NCI-H187 treated with DMSO at 0.1 percent for 48 hours (cell line): ENCODE results near the gene CREB5.
"Not testable (repeated sequence)": the region's sequence is repeated elsewhere in the genome, so short reads cannot be mapped to it uniquely, and the experiment has no call there.

ENCODE experiments used
- DNase-seq: peaks from one replicate; lab custom pipeline; 2025; lab: John Stamatoyannopoulos, UW

The CREB5 gene

DNA sequence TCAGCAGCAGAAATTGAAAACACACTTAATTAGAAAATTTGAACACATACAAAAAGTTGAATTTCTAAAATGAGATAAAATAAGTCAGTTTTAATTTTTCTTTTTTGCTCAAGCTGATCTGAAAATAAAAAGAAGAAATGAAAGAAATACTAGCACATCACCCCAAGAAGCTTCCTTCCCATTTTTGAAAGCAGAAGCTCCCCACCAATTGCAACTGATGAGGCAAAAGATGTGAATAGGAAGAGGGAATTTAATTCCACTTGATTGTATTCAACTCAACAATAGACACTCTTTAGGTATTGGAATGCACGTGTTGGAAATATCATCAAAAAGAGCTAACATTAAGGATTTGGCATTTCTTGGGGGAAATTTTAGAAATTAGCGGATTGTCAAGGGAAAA, 370.0 kb downstream of the CREB5 start:
- no peak for DNase-seq

DNA sequence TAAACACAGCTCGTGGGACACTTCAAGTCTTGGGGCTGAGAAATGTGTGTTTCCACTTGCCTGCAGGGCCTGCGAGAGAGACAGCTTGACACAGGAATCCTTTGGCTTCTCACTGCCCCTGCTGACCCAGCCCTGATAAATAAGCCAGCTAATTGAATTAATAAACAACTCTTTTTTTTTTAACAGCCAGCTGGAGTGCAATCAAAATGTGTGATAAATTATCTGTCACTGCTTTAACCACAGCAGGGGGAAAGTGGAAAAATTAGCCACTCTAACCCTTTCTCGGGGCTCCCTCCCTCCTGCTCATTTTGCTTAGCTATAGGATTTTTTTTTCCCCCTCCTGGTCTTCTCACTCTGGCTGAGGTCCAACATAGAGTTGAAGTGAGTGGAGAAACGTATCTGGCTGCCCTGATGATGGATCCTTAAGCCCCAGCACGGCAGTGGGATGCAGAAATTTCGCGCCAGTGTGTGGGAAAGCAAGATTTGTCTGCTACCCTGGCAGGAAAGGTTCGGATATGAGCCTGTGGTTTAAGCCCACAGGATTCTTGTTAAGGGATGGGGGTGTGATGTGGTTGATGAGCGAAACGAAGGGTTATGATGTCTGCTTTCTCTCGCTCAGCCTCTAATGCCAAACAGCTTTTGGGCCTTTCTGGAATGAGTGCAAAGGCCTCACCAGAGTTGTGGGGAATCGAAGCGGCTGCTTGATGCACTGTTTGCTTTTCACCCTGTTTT, 372.0 kb downstream of the CREB5 start:
- DNase-seq: no peak

DNA sequence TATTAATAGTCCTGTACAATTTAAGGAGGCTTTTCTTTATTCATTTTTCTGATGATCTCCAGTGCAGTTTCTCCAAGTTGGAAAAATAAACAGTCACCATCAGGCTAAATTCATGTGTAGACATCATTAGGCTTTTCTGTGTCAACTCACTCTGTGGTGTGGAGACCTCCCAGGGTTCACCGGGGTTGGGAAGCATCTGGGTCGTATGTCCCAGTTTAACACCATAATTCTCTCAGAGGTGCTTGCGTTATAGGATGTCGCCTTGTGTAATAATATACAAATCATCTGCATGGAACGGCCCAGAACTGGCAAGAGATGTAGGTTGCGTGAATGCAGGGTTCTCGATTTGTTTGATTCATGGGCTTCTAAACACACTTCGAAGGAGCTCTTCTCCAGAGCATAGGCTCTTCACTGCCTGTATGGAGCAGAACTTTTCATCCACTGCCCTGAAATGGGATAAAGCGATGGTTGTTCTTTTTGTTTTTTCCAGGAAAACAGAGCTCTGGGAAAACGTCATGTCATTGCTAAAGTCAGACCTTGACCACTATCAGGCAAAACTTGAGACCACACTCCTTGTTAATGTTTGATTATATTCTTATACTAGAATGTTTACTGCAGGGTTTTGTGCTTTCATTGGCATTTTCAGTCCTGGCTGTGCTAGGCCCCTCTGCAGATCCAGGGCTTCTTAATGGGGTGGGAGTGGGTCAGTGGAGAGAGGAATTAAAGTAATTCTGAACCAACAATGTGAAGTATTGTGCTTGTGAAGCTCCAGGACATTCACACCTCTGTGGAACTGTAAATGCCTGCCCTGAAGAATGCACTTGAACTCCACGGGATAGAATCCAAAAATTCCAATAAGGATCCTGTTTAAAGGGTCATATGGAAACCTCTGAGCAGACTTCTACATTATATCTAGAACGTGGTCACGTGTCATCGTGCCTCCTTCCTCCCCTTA, 373.0 kb downstream of the CREB5 start:
- no peak for DNase-seq

DNA sequence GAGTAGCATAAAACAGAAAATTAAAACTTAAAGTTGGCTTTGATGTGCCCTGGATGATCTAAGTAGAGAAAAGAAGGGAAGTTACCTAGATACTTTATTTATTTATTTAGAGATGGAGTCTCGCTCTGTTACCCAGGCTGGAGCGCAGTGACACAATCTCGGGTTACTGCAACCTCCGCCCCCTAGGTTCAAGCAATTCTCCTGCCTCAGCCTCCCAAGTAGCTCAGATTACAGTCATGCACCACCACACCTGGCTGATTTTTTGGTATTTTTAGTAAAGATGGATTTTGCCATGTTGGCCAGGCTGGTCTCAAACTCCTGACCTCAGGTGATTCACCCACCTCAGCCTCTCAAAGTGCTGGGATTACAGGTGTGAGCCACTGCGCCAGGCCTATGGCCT, 373.8 kb downstream of the CREB5 start:
- not testable (repeated sequence) for DNase-seq

DNA sequence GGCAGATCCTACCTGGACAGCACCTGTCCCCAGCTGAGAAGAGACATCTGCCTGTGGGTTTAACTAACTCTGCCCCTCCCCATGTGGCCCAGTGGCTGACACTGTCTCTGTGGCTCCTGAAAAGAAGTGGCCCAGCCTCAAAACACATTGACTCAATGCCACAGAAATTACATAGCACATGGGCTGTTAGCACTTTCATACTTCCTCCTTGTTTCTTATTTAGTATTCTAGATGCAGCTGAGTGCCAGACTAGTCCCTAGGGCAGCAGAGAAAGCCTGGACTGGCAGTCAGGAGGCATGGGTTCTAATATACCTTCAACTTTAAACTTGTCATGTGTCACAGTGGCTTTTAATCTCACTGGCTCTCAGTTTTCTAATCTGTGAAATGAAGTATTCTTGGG, 374.8 kb downstream of the CREB5 start:
- no peak for DNase-seq

DNA sequence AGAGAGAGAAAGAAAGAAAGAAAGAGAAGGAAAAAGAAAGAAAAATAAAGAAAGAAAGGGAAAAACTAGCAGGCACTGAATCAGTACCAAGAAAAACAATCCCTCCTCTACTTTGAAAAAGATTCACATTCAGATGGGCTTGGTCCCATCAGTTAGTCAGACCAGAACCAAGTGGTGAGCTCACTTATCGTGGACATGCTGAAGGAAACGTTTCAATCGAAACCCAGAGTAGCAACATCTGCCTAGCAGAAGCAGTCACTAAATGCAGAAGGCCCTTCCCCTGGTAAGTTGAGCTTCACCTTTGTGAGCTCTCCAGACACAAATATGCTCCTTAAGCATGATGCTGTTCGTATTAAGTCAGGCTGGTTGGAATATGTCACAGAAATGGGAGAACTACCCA, 378.1 kb downstream of the CREB5 start:
- no peak for DNase-seq

DNA sequence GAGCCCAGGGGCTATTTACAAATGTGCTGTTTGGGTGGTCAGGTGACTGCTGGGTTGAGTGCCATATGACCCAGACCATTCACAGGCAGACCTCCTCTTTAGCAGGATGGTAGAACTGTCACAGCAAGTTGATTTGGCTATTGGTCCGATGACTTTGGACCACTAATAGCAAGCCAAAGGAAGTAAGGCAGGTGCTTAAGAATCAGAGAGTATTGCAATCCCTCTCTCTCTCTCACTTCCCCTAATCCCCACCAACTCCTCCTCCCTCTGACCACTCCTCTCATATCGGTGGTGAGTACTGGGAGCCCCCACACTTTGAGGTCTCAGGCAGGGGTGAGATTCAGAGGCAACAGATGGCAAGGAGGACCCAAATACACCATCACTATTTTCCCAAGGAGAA, 380.5 kb downstream of the CREB5 start:
- DNase-seq: no peak

DNA sequence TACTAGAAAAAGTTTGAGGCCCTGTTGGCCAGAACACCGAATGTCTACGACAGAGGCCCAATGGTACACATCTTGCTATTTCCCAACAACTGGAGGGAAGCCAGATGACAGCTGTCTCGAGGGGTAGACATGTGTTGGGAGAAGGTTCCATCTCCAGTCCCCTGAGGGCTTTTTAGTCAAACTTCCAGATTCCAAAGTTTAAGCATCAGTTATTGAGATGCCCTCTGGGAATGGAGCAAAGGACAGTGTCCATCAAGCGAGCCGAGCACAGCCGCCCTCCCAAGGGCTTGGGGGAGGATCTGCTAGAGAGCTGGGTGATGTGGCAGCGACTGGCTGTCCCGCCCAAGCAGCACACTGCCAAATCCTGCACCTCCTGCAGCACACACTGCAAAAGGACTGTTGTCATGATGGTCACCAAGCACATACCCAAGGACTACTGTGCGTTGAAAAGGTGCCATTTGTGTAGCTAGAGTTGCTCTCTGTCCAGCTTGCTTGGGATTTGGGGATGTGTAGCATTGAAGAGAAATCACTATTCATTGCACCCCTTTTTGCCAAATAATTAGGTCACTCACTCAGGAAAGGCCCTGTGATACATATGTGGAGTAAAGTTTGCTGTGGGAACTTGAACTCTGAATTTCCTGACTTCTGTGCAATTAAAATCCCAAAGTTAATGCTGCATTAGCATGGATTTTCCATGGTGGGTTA, 381.2 kb downstream of the CREB5 start:
- DNase-seq: no peak

DNA sequence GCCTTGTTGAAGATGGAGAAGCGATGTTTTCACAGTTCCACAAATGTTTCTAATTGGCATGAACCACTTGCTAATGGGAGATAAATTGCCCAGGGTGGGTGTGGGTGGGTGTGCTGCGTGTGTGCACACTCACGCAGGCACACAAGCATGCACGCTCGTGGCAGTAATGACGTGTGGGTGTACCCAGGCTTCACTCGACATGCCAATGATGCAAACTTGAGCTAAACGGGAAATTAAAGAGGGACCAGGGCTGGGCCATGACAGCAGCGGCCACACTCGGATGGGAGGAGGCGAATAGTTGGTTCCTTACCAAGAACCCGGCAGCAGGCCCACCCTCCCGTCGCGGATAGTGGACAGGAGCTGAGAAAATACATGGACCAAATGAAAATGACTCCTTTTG, 386.0 kb downstream of the CREB5 start:
- DNase-seq: no peak

DNA sequence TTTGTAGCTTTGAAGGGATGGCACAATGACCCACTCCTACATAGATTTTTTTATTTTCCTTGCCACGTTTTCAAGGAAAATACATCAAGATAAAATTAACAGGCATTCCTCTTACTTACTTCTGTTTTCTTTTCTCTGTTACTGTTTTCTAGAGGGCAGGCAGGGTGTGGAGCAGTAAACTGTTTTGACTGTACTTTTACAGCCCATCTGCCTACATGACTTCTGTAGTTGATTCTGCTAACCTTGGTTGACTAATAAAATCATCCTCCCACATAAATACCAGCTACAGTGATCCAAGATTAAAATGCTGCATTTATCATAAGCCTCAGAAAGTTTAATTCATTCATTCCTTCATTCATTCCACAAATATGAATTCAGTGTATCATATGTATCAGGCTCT, 387.3 kb downstream of the CREB5 start:
- no peak for DNase-seq

DNA sequence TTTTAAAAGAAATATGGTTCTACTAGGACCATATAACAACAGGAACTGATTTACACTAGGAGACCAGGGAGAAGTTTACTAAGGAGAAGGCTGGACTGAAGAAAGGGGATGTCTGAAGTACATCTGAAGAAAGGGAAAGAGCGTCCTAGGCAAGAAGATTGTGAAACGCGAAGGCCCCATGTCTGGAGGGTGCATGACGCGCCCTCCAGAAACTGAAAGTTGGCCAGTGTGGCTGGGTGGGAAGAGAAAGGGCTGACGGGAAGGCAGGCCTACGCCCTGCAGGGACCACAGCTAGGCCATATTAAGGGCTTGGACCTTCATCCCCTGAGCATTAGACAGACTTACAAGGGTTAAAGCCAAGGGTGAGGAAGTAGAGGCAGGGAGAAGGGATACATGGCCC, 387.8 kb downstream of the CREB5 start:
- no peak for DNase-seq

DNA sequence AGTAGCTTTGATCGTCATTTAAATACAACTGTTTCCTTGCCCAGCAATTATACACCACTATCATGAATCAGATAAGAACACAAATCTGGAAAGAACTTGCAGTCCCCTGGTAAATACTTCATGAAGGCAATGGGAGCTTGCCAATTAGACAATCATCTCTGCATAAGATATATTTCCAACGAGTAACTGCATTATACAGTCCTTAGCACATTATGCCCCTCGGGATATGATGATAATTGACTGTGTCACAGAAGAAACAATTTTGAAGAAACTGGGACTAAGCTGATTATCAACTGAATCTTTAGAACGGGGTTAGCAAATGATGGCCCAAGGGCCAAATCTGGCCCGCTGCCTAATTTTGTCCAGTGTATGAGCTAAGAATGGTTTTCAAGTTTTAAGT, 390.1 kb downstream of the CREB5 start:
- DNase-seq: no peak

DNA sequence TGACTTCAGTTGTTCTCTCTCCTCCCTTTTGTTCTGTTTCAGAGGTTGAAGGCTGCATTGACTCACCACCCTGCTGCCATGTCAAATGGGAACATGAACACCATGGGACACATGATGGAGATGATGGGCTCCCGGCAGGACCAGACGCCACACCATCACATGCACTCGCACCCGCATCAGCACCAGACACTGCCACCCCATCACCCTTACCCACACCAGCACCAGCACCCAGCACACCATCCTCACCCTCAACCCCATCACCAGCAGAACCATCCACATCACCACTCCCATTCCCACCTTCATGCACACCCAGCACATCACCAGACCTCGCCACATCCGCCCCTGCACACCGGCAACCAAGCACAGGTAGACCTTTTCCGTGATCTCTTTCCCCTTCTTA, 391.8 kb downstream of the CREB5 start:
- DNase-seq: no peak

DNA sequence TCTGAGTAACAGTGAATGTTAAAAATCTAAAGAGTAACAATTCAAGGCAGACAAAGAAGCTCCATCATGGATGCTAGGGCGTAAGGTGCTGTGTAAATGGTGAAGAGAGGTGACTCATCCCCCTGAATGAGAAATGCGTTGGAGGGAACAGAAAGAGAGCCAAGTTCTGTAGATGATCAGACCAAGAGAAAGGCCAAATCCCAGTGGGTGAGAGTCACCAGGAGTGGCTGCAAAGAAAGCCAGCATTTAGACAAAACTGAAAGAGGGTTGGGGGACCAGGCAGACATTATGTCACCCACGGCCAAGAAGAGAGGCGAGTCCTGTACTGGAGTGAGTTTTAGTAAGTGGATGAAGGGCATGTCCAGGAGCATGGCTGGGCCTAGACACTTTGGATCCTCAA, 392.7 kb downstream of the CREB5 start:
- no peak for DNase-seq

DNA sequence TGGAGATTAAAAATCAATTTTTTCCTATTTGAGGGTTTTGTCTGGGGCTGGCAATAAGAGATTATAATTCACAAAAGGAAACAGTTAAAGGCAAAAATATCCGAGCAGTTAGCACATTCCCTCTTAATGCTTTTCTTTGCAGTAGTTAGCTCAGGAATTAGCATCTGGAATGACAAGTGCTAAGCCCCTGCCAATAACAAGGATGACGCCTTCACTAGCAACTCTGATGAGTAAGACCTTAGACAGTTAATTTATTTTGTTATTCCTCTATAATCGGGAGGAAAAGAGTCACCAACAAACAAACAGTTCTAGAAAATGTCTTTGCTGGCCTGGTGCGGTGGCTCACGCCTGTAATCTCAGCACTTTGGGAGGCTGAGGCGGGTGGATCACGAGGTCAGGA, 394.5 kb downstream of the CREB5 start:
- DNase-seq: no peak

DNA sequence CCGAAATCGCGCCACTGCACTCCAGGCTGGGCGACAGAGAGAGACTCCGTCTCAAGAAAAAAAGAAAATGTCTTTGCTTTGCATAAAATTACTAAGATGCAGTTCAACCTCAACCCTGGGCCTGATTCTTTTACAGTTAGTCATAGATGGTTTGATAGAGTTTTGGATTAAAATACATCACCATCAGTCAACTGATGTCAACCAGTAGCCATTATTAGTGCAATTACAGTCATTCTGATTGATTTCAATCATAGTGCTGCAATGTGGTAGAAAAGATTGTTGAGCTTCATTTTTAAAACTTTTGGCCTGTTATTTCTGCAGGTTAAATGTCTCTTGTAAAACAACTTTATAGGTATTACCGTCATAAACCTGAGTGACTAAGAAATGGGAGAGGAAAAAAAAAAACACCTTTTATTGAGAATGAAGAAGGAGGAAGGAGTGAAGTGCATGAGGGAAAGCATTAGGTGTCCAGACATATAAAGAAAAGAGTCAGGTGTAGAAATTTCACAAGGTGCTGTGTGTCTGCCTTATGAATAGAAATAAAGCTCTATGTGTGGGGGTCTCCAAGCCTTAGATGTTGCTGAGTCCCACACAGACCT, 395.2 kb downstream of the CREB5 start:
- no peak for DNase-seq

DNA sequence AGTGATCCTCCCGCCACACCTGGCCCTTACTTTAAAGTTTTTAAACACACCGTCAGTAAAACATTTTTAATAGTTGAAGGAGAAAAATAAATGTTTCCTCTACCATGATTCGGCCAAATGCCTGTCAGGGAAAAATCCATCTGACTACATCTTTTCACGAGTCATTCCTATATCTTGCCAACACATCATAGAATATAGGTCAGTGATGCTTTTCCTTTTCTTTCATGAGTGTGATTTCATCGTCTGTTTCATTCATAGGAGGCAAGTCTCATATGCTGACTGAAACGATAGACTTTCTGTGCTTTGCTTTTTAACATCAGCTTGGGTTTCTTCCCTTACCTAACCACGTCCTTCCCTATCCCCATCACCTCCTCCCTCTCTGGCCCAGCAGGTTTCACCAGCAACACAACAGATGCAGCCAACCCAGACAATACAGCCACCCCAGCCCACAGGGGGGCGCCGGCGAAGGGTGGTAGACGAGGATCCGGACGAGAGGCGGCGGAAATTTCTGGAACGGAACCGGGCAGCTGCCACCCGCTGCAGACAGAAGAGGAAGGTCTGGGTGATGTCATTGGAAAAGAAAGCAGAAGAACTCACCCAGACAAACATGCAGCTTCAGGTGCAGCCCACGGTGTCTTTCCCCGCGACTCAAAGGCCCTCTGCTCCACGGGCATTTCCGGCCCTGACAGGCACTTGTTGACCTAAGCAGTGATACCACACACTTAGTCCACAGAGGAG, 396.6 kb downstream of the CREB5 start:
- no peak for DNase-seq

DNA sequence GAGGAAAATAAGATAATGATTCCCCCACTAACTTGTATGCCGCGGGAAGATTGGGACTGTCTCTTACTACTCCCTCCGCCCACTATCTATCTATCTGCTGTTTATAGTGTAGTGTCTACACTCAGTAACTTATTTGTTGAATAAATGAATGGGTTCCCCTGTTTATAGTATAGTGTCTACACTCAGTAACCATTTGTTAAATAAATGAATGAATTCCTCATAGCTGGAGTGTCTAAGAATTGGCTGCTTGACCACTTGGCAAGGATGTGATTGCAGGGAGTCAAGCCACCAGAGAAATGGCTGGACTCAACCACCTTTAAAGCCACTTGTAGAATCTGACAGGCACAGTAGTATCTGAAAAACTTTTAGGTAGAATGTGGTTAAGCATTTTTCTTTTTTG, 398.7 kb downstream of the CREB5 start:
- no peak for DNase-seq

DNA sequence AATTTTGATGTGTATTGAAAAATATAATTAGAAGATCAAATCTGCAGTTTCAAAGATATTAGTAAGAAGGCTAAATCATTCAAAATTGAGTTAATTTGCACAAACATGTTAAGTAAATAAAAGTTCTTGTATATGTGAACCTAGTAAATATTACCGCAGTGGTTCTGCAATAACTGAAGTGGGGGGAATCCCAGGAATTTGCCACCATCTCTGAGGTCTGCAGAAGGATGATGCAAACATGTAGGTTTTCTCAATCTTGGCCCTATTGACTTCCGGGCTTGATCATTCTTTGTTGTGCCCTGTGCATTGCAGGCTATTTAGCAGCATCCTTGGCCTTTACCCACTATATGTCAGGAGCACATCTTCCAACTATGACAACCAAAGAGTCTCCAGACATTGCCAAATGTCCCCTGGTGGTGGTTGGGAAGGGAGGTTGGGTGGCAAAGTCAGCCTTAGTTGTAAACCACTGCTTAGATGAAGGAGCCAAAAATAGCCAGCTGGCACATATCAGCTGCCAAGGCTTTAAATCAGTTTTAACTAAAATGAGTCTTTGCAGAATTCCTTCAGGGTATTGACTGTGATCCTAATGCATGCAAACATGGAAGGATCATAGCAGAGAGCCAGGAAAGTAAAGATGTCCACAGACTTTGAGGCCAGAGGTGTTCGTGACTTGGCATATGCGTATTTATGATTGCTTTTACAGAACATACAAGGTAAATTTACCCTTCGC, 399.5 kb downstream of the CREB5 start:
- no peak for DNase-seq

DNA sequence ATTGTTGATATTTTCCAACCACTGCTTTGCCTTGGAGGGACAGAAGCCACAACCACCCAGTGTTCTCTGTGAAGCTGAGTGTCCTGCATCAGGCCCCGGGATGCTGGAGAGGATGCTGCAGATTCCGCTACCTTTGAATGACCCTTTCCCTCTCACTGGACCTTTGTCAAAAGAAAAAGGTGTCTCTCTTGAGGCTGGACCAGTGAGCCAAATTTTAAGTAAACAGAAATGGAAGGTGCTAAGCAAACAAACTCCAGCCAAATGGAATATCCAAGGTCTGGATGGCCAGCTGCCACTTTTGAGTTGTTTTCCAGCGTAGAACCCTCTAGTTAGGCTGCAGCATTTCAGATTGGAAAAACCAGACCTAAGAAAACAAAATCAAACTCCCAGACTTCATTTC, 400.3 kb downstream of the CREB5 start:
- DNase-seq: no peak
